ENCODE measurements around the gene STH.
"Not testable (repeated sequence)": the region's sequence is repeated elsewhere in the genome, so short reads cannot be mapped to it uniquely, and the experiment has no call there.

Gene STH

DNA sequence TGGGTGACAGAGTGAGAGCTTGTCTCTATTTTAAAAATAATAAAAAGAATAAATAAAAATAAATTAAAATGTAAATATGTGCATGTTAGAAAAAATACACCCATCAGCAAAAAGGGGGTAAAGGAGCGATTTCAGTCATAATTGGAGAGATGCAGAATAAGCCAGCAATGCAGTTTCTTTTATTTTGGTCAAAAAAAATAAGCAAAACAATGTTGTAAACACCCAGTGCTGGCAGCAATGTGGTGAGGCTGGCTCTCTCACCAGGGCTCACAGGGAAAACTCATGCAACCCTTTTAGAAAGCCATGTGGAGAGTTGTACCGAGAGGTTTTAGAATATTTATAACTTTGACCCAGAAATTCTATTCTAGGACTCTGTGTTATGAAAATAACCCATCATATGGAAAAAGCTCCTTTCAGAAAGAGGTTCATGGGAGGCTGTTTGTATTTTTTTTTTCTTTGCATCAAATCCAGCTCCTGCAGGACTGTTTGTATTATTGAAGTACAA, 8.5 kb downstream of the STH start:
- Histone ChIP-seq H3K4me1 (ENCODE audit: control insufficient read depth, insufficient read depth, low read length) (no peaks in the 10 kb centered on the region), H3K4me3 (ENCODE audit: low read depth, low read length) (no peak overlapping the region), H3K9ac (ENCODE audit: low read depth, low read length) (no peak overlapping the region), H3K9me3 (ENCODE audit: control insufficient read depth, insufficient read depth, low read length) (no peaks in the 10 kb centered on the region), H3K36me3 (ENCODE audit: control insufficient read depth, insufficient read depth, low read length) (no peaks in the 10 kb centered on the region), H3K27me3 (ENCODE audit: control insufficient read depth, insufficient read depth, low read length) (no peaks in the 10 kb centered on the region), H3K27ac (ENCODE audit: low read depth, low read length) (no peak overlapping the region)

DNA sequence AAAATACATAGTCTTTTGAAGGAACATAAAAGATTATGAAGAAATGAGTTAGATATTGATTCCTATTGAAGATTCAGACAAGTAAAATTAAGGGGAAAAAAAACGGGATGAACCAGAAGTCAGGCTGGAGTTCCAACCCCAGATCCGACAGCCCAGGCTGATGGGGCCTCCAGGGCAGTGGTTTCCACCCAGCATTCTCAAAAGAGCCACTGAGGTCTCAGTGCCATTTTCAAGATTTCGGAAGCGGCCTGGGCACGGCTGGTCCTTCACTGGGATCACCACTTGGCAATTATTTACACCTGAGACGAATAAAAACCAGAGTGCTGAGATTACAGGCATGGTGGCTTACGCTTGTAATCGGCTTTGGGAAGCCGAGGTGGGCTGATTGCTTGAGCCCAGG, 9.5 kb downstream of the STH start:
- Histone ChIP-seq H3K36me3 (ENCODE audit: control insufficient read depth, insufficient read depth, low read length) (no peaks in the 10 kb centered on the region), H3K9me3 (ENCODE audit: control insufficient read depth, insufficient read depth, low read length) (no peaks in the 10 kb centered on the region), H3K4me1 (ENCODE audit: control insufficient read depth, insufficient read depth, low read length) (no peaks in the 10 kb centered on the region), H3K9ac (ENCODE audit: low read depth, low read length) (no peak overlapping the region), H3K27me3 (ENCODE audit: control insufficient read depth, insufficient read depth, low read length) (no peaks in the 10 kb centered on the region), H3K27ac (ENCODE audit: low read depth, low read length) (no peak overlapping the region), H3K4me3 (ENCODE audit: low read depth, low read length) (no peak overlapping the region)

DNA sequence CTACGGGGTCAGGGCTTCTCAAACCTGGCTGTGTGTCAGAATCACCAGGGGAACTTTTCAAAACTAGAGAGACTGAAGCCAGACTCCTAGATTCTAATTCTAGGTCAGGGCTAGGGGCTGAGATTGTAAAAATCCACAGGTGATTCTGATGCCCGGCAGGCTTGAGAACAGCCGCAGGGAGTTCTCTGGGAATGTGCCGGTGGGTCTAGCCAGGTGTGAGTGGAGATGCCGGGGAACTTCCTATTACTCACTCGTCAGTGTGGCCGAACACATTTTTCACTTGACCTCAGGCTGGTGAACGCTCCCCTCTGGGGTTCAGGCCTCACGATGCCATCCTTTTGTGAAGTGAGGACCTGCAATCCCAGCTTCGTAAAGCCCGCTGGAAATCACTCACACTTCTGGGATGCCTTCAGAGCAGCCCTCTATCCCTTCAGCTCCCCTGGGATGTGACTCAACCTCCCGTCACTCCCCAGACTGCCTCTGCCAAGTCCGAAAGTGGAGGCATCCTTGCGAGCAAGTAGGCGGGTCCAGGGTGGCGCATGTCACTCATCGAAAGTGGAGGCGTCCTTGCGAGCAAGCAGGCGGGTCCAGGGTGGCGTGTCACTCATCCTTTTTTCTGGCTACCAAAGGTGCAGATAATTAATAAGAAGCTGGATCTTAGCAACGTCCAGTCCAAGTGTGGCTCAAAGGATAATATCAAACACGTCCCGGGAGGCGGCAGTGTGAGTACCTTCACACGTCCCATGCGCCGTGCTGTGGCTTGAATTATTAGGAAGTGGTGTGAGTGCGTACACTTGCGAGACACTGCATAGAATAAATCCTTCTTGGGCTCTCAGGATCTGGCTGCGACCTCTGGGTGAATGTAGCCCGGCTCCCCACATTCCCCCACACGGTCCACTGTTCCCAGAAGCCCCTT, 10.9 kb downstream of the STH start:
- no peak overlapping the region for H3K9ac ChIP-seq (ENCODE audit: low read depth, low read length)
- no peaks in the 10 kb centered on the region for H3K36me3 ChIP-seq (ENCODE audit: control insufficient read depth, insufficient read depth, low read length)
- no peak overlapping the region for H3K4me3 ChIP-seq (ENCODE audit: low read depth, low read length)
- H3K27me3 ChIP-seq (ENCODE audit: control insufficient read depth, insufficient read depth, low read length) = no peaks in the 10 kb centered on the region
- H3K9me3 ChIP-seq (ENCODE audit: control insufficient read depth, insufficient read depth, low read length) = no peaks in the 10 kb centered on the region
- no peaks in the 10 kb centered on the region for H3K4me1 ChIP-seq (ENCODE audit: control insufficient read depth, insufficient read depth, low read length)
- H3K27ac ChIP-seq (ENCODE audit: low read depth, low read length) = no peak overlapping the region

GRCh38 chr17:46010597-46011186, 11.6 kb downstream of the STH start:
- Histone ChIP-seq H3K27me3 (ENCODE audit: control insufficient read depth, insufficient read depth, low read length) (no peaks in the 10 kb centered on the region), H3K36me3 (ENCODE audit: control insufficient read depth, insufficient read depth, low read length) (no peaks in the 10 kb centered on the region), H3K4me1 (ENCODE audit: control insufficient read depth, insufficient read depth, low read length) (no peaks in the 10 kb centered on the region), H3K27ac (ENCODE audit: low read depth, low read length) (no peak overlapping the region), H3K4me3 (ENCODE audit: low read depth, low read length) (no peak overlapping the region), H3K9ac (ENCODE audit: low read depth, low read length) (no peak overlapping the region), H3K9me3 (ENCODE audit: control insufficient read depth, insufficient read depth, low read length) (no peaks in the 10 kb centered on the region)

DNA sequence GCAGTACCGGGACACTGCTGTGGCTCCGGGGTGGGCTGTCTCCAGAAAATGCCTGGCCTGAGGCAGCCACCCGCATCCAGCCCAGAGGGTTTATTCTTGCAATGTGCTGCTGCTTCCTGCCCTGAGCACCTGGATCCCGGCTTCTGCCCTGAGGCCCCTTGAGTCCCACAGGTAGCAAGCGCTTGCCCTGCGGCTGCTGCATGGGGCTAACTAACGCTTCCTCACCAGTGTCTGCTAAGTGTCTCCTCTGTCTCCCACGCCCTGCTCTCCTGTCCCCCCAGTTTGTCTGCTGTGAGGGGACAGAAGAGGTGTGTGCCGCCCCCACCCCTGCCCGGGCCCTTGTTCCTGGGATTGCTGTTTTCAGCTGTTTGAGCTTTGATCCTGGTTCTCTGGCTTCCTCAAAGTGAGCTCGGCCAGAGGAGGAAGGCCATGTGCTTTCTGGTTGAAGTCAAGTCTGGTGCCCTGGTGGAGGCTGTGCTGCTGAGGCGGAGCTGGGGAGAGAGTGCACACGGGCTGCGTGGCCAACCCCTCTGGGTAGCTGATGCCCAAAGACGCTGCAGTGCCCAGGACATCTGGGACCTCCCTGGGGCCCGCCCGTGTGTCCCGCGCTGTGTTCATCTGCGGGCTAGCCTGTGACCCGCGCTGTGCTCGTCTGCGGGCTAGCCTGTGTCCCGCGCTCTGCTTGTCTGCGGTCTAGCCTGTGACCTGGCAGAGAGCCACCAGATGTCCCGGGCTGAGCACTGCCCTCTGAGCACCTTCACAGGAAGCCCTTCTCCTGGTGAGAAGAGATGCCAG, 12.9 kb downstream of the STH start:
- H3K9me3 ChIP-seq (ENCODE audit: control insufficient read depth, insufficient read depth, low read length) = no peaks in the 10 kb centered on the region
- no peak overlapping the region for H3K9ac ChIP-seq (ENCODE audit: low read depth, low read length)

GRCh38 chr17:46012506-46013079, 13.5 kb downstream of the STH start:
- Histone ChIP-seq H3K4me3 (ENCODE audit: low read depth, low read length) (no peak overlapping the region), H3K9ac (ENCODE audit: low read depth, low read length) (no peak overlapping the region), H3K9me3 (ENCODE audit: control insufficient read depth, insufficient read depth, low read length) (no peaks in the 10 kb centered on the region), H3K27me3 (ENCODE audit: control insufficient read depth, insufficient read depth, low read length) (no peaks in the 10 kb centered on the region), H3K36me3 (ENCODE audit: control insufficient read depth, insufficient read depth, low read length) (no peaks in the 10 kb centered on the region), H3K27ac (ENCODE audit: low read depth, low read length) (no peak overlapping the region), H3K4me1 (ENCODE audit: control insufficient read depth, insufficient read depth, low read length) (no peaks in the 10 kb centered on the region)

More for the DNA sequence above, 12.9 kb downstream of the STH start:
- Histone ChIP-seq H3K27ac (ENCODE audit: low read depth, low read length) (no peak overlapping the region), H3K36me3 (ENCODE audit: control insufficient read depth, insufficient read depth, low read length) (no peaks in the 10 kb centered on the region), H3K27me3 (ENCODE audit: control insufficient read depth, insufficient read depth, low read length) (no peaks in the 10 kb centered on the region), H3K4me1 (ENCODE audit: control insufficient read depth, insufficient read depth, low read length) (no peaks in the 10 kb centered on the region), H3K4me3 (ENCODE audit: low read depth, low read length) (no peak overlapping the region)

- Histone ChIP-seq H3K4me3 (ENCODE audit: low read depth, low read length) (no peak overlapping the region), H3K36me3 (ENCODE audit: control insufficient read depth, insufficient read depth, low read length) (no peaks in the 10 kb centered on the region), H3K9ac (ENCODE audit: low read depth, low read length) (no peak overlapping the region), H3K27ac (ENCODE audit: low read depth, low read length) (no peak overlapping the region), H3K27me3 (ENCODE audit: control insufficient read depth, insufficient read depth, low read length) (no peaks in the 10 kb centered on the region), H3K4me1 (ENCODE audit: control insufficient read depth, insufficient read depth, low read length) (no peaks in the 10 kb centered on the region), H3K9me3 (ENCODE audit: control insufficient read depth, insufficient read depth, low read length) (no peaks in the 10 kb centered on the region)
Measured at GRCh38 chr17:46013127-46013501, 14.1 kb downstream of the STH start.

DNA sequence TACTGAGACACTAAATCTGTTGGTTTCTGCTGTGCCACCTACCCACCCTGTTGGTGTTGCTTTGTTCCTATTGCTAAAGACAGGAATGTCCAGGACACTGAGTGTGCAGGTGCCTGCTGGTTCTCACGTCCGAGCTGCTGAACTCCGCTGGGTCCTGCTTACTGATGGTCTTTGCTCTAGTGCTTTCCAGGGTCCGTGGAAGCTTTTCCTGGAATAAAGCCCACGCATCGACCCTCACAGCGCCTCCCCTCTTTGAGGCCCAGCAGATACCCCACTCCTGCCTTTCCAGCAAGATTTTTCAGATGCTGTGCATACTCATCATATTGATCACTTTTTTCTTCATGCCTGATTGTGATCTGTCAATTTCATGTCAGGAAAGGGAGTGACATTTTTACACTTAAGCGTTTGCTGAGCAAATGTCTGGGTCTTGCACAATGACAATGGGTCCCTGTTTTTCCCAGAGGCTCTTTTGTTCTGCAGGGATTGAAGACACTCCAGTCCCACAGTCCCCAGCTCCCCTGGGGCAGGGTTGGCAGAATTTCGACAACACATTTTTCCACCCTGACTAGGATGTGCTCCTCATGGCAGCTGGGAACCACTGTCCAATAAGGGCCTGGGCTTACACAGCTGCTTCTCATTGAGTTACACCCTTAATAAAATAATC, 14.6 kb downstream of the STH start:
- H3K4me1 ChIP-seq (ENCODE audit: control insufficient read depth, insufficient read depth, low read length) = no peaks in the 10 kb centered on the region
- H3K4me3 ChIP-seq (ENCODE audit: low read depth, low read length) = no peak overlapping the region
- H3K27me3 ChIP-seq (ENCODE audit: control insufficient read depth, insufficient read depth, low read length) = no peaks in the 10 kb centered on the region
- no peak overlapping the region for H3K9ac ChIP-seq (ENCODE audit: low read depth, low read length)
- no peaks in the 10 kb centered on the region for H3K9me3 ChIP-seq (ENCODE audit: control insufficient read depth, insufficient read depth, low read length)
- H3K27ac ChIP-seq (ENCODE audit: low read depth, low read length) = no peak overlapping the region
- H3K36me3 ChIP-seq (ENCODE audit: control insufficient read depth, insufficient read depth, low read length) = no peaks in the 10 kb centered on the region

DNA sequence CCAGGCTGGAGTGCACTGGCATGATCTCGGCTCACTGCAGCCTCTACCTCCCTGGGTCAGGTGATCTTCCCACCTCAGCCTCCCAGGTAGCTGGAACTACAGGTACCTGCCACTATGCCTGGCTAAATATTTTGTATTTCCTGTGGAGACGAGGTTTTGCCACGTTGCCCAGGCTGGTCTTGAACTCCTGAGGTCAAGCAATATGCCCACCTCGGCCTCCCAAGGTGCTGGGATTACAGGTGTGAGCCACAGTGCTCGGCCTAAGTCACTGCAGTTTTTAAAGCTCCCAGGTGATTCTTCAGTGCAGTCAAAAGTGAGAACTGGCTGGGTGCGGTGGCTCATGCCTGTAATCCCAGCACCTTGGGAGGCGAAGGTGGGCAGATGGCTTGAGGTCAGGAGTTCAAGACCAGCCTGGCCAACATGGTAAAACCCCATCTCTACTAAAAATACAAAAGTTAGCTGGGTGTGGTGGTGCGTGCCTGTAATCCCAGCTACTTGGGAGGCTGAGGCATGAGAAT, 20.4 kb downstream of the STH start:
- not testable (repeated sequence) for H3K4me3 ChIP-seq (ENCODE audit: low read depth, low read length); H3K9me3 ChIP-seq (ENCODE audit: control insufficient read depth, insufficient read depth, low read length); H3K27me3 ChIP-seq (ENCODE audit: control insufficient read depth, insufficient read depth, low read length); H3K27ac ChIP-seq (ENCODE audit: low read depth, low read length); H3K9ac ChIP-seq (ENCODE audit: low read depth, low read length); H3K4me1 ChIP-seq (ENCODE audit: control insufficient read depth, insufficient read depth, low read length); H3K36me3 ChIP-seq (ENCODE audit: control insufficient read depth, insufficient read depth, low read length)

GRCh38 chr17:46020023-46020761, 21.1 kb downstream of the STH start:
- no peak overlapping the region for H3K9ac ChIP-seq (ENCODE audit: low read depth, low read length)
- no peaks in the 10 kb centered on the region for H3K9me3 ChIP-seq (ENCODE audit: control insufficient read depth, insufficient read depth, low read length)
- no peaks in the 10 kb centered on the region for H3K27me3 ChIP-seq (ENCODE audit: control insufficient read depth, insufficient read depth, low read length)
- H3K27ac ChIP-seq (ENCODE audit: low read depth, low read length) = no peak overlapping the region
- peaks cover 8% of the 10 kb centered on the region; the same call in 1 of the 2 replicates for H3K36me3 ChIP-seq (ENCODE audit: control insufficient read depth, insufficient read depth, low read length)
- no peaks in the 10 kb centered on the region for H3K4me1 ChIP-seq (ENCODE audit: control insufficient read depth, insufficient read depth, low read length)
- no peak overlapping the region for H3K4me3 ChIP-seq (ENCODE audit: low read depth, low read length)
